ENCODE measurements around the gene ZNF787. TPM values are rescaled to one million over a fixed set of nuclear protein-coding genes. Genes with fewer than 3 reads are reported as not detected.

ZNF787 gene
- total and polyA plus RNA-seq, 7 donors = 27.3 to 62.7 (median 53.5) TPM

- H3K9me3 ChIP-seq = no peaks in the 10 kb centered on the region
- ATAC-seq = no peak
- H3K4me3 ChIP-seq = no peak overlapping the region
- no peak overlapping the region for H3K27ac ChIP-seq
- H3K27me3 ChIP-seq (ENCODE audit: insufficient read depth in 3 of 3, low read length in 2 of 3) = peaks cover 0 to 18% (median 1%) of the 10 kb centered on the region in 3 donors
- no peaks in the 10 kb centered on the region for H3K36me3 ChIP-seq (ENCODE audit: insufficient read depth in 1 of 2, low read depth in 1 of 2)
- 41 to 64% (median 42%) methylated on average over 3 of the region's 3 CpGs for WGBS, 3 donors
- DNase-seq = no peak
- peaks cover 6% of the 10 kb centered on the region for H3K4me1 ChIP-seq
- intact Hi-C loops (cut with DNase I) = no loop called here
- TF ChIP-seq CTCF (IDR thresholded peaks at IDR 0.05) = no peak
These were observed 51.5 kb downstream of the ZNF787 start for GRCh38 chr19:56069642-56070041.

- Histone ChIP-seq H3K4me1 (peaks cover 6% of the 10 kb centered on the region), H3K4me3 (peak overlapping the region; percentile 49), H3K36me3 (ENCODE audit: insufficient read depth in 1 of 2, low read depth in 1 of 2) (no peaks in the 10 kb centered on the region), H3K27ac (no peak overlapping the region), H3K9me3 (no peaks in the 10 kb centered on the region), H3K27me3 (ENCODE audit: insufficient read depth in 3 of 3, low read length in 2 of 3) (peaks cover 0 to 12% (median 1%) of the 10 kb centered on the region in 3 donors)
- ATAC-seq (peak; percentile 42 to 78 (median 60)), DNase-seq (peak; percentile 71 to 79)
- peak; percentile 80 for TF ChIP-seq CTCF (IDR thresholded peaks at IDR 0.05)
- intact Hi-C loops (cut with DNase I) = no loop called here
- 4 to 5% (median 4%) methylated on average over 37 to 39 of the region's 39 CpGs for WGBS, 3 donors
These were observed 54.7 kb downstream of the ZNF787 start for GRCh38 chr19:56066152-56067023.

- no peak for DNase-seq
- no peak for TF ChIP-seq CTCF (IDR thresholded peaks at IDR 0.05)
- H3K9me3 ChIP-seq = no peaks in the 10 kb centered on the region
- no peaks in the 10 kb centered on the region for H3K4me1 ChIP-seq
- no peak for ATAC-seq
- no peak overlapping the region for H3K27ac ChIP-seq
- H3K4me3 ChIP-seq = no peak overlapping the region
- intact Hi-C loops (cut with DNase I) = no loop called here
- no peaks in the 10 kb centered on the region for H3K36me3 ChIP-seq (ENCODE audit: insufficient read depth in 1 of 2, low read depth in 1 of 2)
- 84 to 88% (median 86%) methylated on average over 18 of the region's 18 CpGs for WGBS, 3 donors
- no peaks in the 10 kb centered on the region for H3K27me3 ChIP-seq (ENCODE audit: insufficient read depth in 3 of 3, low read length in 2 of 3)
These were observed 67.5 kb downstream of the ZNF787 start for GRCh38 chr19:56053596-56053995.

Other genes with a start within 250 kb of the ZNF787 start
- not detected for gene NLRP13, start 189.0 kb downstream of the ZNF787 start, total RNA-seq
- not detected for gene NLRP13, start 189.0 kb downstream of the ZNF787 start, polyA plus RNA-seq
- gene NLRP8, start 173.5 kb downstream of the ZNF787 start, total RNA-seq = not detected
- not detected for gene NLRP8, start 173.5 kb downstream of the ZNF787 start, polyA plus RNA-seq
- not detected for gene NLRP5, start 134.5 kb downstream of the ZNF787 start, total RNA-seq
- gene NLRP5, start 134.5 kb downstream of the ZNF787 start, polyA plus RNA-seq = not detected
- 10 to 100 TPM; 12.0 to 20.6 (median 16.6) TPM for gene ZNF444, start 20.0 kb upstream of the ZNF787 start, total RNA-seq
- gene ZNF444, start 20.0 kb upstream of the ZNF787 start, polyA plus RNA-seq = 10 to 100 TPM; 14.1 to 22.4 (median 14.7) TPM
- not detected for gene GALP, start 54.7 kb upstream of the ZNF787 start, total RNA-seq
- gene GALP, start 54.7 kb upstream of the ZNF787 start, polyA plus RNA-seq = not detected
- not detected for gene ZSCAN5B, start 76.5 kb upstream of the ZNF787 start, total RNA-seq
- under 1 TPM in 1 of 3 donors, not detected in 2; 0.05 TPM for gene ZSCAN5B, start 76.5 kb upstream of the ZNF787 start, polyA plus RNA-seq
- not detected for gene ZSCAN5C, start 81.0 kb upstream of the ZNF787 start, total RNA-seq
- gene ZSCAN5C, start 81.0 kb upstream of the ZNF787 start, polyA plus RNA-seq = not detected
- under 1 TPM in 1 of 4 donors, not detected in 3; 0.62 TPM for gene EDDM13, start 151.5 kb upstream of the ZNF787 start, total RNA-seq
- not detected for gene EDDM13, start 151.5 kb upstream of the ZNF787 start, polyA plus RNA-seq
- 10 to 100 TPM in 3 of 4 donors, 1 to 10 TPM in 1; 9.1 to 16.3 (median 10.9) TPM for gene ZSCAN5A, start 193.5 kb upstream of the ZNF787 start, total RNA-seq
- gene ZSCAN5A, start 193.5 kb upstream of the ZNF787 start, polyA plus RNA-seq = 10 to 100 TPM in 1 of 3 donors, 1 to 10 TPM in 2; 3.8 to 13.1 (median 9.9) TPM